ENCODE data around the gene EXD3.
"Not testable (repeated sequence)": the region's sequence is repeated elsewhere in the genome, so short reads cannot be mapped to it uniquely, and the experiment has no call there.

Gene EXD3

GRCh38 chr9:137331929-137332328 lies 91.0 kb downstream of the EXD3 start:
- H3K27ac ChIP-seq (replicated peaks): no peak overlapping the region
- no peak overlapping the region for H3K4me3 ChIP-seq (replicated peaks; ENCODE audit: insufficient read depth, low read length)
- H3K27me3 ChIP-seq (ENCODE audit: insufficient read depth, poor library complexity, severe bottlenecking): no peaks in the 10 kb centered on the region
- TF ChIP-seq CTCF (IDR thresholded peaks at IDR 0.05; ENCODE audit: insufficient read depth, low read length): no peak
- TF ChIP-seq GABPA (IDR thresholded peaks at IDR 0.05; ENCODE audit: low read depth): no peak
- TF ChIP-seq REST (IDR thresholded peaks at IDR 0.05; ENCODE audit: insufficient replicate concordance, low read depth): no peak
- no peak for TF ChIP-seq POLR2AphosphoS5 (IDR thresholded peaks at IDR 0.05; ENCODE audit: low read depth)
- TF ChIP-seq SPI1 (IDR thresholded peaks at IDR 0.05; ENCODE audit: borderline replicate concordance, low read depth): no peak
- DNase-seq (ENCODE audit: low read depth in 1 of 2, low spot score in 1 of 2): no peak

- no peak for TF ChIP-seq SPI1 (IDR thresholded peaks at IDR 0.05; ENCODE audit: borderline replicate concordance, low read depth)
- no peak for TF ChIP-seq GABPA (IDR thresholded peaks at IDR 0.05; ENCODE audit: low read depth)
- no peak for TF ChIP-seq POLR2AphosphoS5 (IDR thresholded peaks at IDR 0.05; ENCODE audit: low read depth)
- no peak for DNase-seq (ENCODE audit: low read depth in 1 of 2, low spot score in 1 of 2)
- Histone ChIP-seq H3K27me3 (ENCODE audit: insufficient read depth, poor library complexity, severe bottlenecking) (no peaks in the 10 kb centered on the region), H3K4me3 (replicated peaks; ENCODE audit: insufficient read depth, low read length) (no peak overlapping the region), H3K27ac (replicated peaks) (no peak overlapping the region)
Measured at GRCh38 chr9:137330689-137331088, 92.3 kb downstream of the EXD3 start.

GRCh38 chr9:137329590-137329989 lies 93.4 kb downstream of the EXD3 start:
- H3K27me3 ChIP-seq (ENCODE audit: insufficient read depth, poor library complexity, severe bottlenecking); H3K27ac ChIP-seq (replicated peaks); DNase-seq (ENCODE audit: low read depth in 1 of 2, low spot score in 1 of 2); H3K4me3 ChIP-seq (replicated peaks; ENCODE audit: insufficient read depth, low read length): not testable (repeated sequence)

- H3K4me3 ChIP-seq (replicated peaks; ENCODE audit: insufficient read depth, low read length); H3K27ac ChIP-seq (replicated peaks); DNase-seq (ENCODE audit: low read depth in 1 of 2, low spot score in 1 of 2); H3K27me3 ChIP-seq (ENCODE audit: insufficient read depth, poor library complexity, severe bottlenecking): not testable (repeated sequence)
Measured at GRCh38 chr9:137327641-137328550, 95.1 kb downstream of the EXD3 start.

- no peaks in the 10 kb centered on the region for H3K27me3 ChIP-seq (ENCODE audit: insufficient read depth, poor library complexity, severe bottlenecking)
- TF ChIP-seq POLR2AphosphoS5 (IDR thresholded peaks at IDR 0.05; ENCODE audit: low read depth) (no peak), REST (IDR thresholded peaks at IDR 0.05; ENCODE audit: insufficient replicate concordance, low read depth) (no peak), GABPA (IDR thresholded peaks at IDR 0.05; ENCODE audit: low read depth) (no peak), SPI1 (IDR thresholded peaks at IDR 0.05; ENCODE audit: borderline replicate concordance, low read depth) (peak; percentile 56; the same call in 1 of the 2 replicates)
- peak; percentile 37 to 60 for DNase-seq (ENCODE audit: low read depth in 1 of 2, low spot score in 1 of 2)
Measured at GRCh38 chr9:137326445-137327065, 96.4 kb downstream of the EXD3 start.

More at GRCh38 chr9:137326445-137327065, 96.4 kb downstream of the EXD3 start:
- Histone ChIP-seq H3K27ac (replicated peaks) (no peak overlapping the region), H3K4me3 (replicated peaks; ENCODE audit: insufficient read depth, low read length) (peak overlapping the region; percentile 25)

Measured in HL-60 (cell line).